ENCODE data around the gene PRKCA.
"Not testable (repeated sequence)": the region's sequence is repeated elsewhere in the genome, so short reads cannot be mapped to it uniquely, and the experiment has no call there.

- TF ChIP-seq MAX (IDR thresholded peaks at IDR 0.05; ENCODE audit: low read depth, low read length); POLR2A (IDR thresholded peaks at IDR 0.05; ENCODE audit: extremely low read depth, insufficient read length); CTCF (IDR thresholded peaks at IDR 0.05; ENCODE audit: low read depth, low read length): not testable (repeated sequence)
Observed at GRCh38 chr17:66400041-66400688, 97.8 kb downstream of the PRKCA start.

Data from NB4 (cell line).